Ascending aorta (tissue), 2 donors: ENCODE data around the gene HOXB3. TPM values are rescaled to one million over a fixed set of nuclear protein-coding genes. Genes with fewer than 3 reads are reported as not detected.
A peak's percentile ranks its signal among the peaks of the same experiment; 100 is the strongest.

Experiments used
- DNase-seq, 2 donors: peaks; one replicate each; pipeline ENCODE4 v3.0.0-alpha.2; 2019; ENCODE audit warnings: low spot score in 2 of 2
- H3K27ac ChIP-seq, 2 donors: fragments of 200-600 bp; sonication (generic); one replicate each; pipeline ENCODE4 v1.5.1; 2016 to 2017; ENCODE audit warnings: mild to moderate bottlenecking in 1 of 2
- H3K27me3 ChIP-seq: fragments of 200-600 bp; sonication (generic); one replicate; pipeline ENCODE4 v1.5.1; 2017
- H3K36me3 ChIP-seq, 2 donors: fragments of 200-600 bp; sonication (generic); one replicate each; pipeline ENCODE4 v1.5.1; 2016
- H3K4me1 ChIP-seq, 2 donors: fragments of 200-600 bp; sonication (generic); one replicate each; pipeline ENCODE4 v1.5.1; 2016 to 2017; ENCODE audit warnings: mild to moderate bottlenecking in 1 of 2
- H3K4me3 ChIP-seq, 2 donors: fragments of 200-600 bp; sonication (generic); one replicate each; pipeline ENCODE4 v1.5.1; 2016 to 2017; ENCODE audit warnings: mild to moderate bottlenecking in 1 of 2
- H3K9me3 ChIP-seq, 2 donors: fragments of 200-600 bp; sonication (generic); one replicate each; pipeline ENCODE4 v1.5.1; 2016
- intact Hi-C: fragments of 100-400 bp; cut with DNase I; formaldehyde crosslinking; loops from one replicate; pipeline ENCODE4 v1.15.1; 2023
- total RNA-seq: library from RNA; depleted of rRNA; stranded (reverse); fragments of >200 nt; gene quantifications from one replicate; pipeline ENCODE4 v1.1.0, GENCODE V29; 2016
- TF ChIP-seq, protein P1 (sequence below), 3 experiments: fragments of 200-600 bp in 2 of 3; fragments of 450-650 bp in 1 of 3; sonication (generic) in 2 of 3; IDR thresholded peaks; one replicate each; pipeline ENCODE4 v1.5.1; 2016 to 2019; ENCODE audit warnings: antibody characterized with exemption in 3 of 3, mild to moderate bottlenecking in 1 of 3, moderate library complexity in 1 of 3

The HOXB3 gene
- total RNA-seq, 1 donor from 2014 or later = 19.3 TPM

- TF ChIP-seq, protein P1, sequence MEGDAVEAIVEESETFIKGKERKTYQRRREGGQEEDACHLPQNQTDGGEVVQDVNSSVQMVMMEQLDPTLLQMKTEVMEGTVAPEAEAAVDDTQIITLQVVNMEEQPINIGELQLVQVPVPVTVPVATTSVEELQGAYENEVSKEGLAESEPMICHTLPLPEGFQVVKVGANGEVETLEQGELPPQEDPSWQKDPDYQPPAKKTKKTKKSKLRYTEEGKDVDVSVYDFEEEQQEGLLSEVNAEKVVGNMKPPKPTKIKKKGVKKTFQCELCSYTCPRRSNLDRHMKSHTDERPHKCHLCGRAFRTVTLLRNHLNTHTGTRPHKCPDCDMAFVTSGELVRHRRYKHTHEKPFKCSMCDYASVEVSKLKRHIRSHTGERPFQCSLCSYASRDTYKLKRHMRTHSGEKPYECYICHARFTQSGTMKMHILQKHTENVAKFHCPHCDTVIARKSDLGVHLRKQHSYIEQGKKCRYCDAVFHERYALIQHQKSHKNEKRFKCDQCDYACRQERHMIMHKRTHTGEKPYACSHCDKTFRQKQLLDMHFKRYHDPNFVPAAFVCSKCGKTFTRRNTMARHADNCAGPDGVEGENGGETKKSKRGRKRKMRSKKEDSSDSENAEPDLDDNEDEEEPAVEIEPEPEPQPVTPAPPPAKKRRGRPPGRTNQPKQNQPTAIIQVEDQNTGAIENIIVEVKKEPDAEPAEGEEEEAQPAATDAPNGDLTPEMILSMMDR (IDR thresholded peaks at IDR 0.05) = no peak
- H3K27me3 ChIP-seq = no peaks in the 10 kb centered on the region
- H3K36me3 ChIP-seq = peaks cover 0 to 8% of the 10 kb centered on the region in 2 donors
- no peak for DNase-seq
- no peak overlapping the region for H3K4me3 ChIP-seq
- peaks cover 9 to 19% of the 10 kb centered on the region in 2 donors for H3K4me1 ChIP-seq
- no peak overlapping the region for H3K27ac ChIP-seq
- intact Hi-C loops = loop anchor here (2.0 kb wide), 2 partner anchors 103 to 259 kb away; no protein-coding TSS in a partner anchor
- H3K9me3 ChIP-seq = no peaks in the 10 kb centered on the region
Measured at GRCh38 chr17:48595278-48595999, 5.4 kb upstream of the HOXB3 start.

DNA sequence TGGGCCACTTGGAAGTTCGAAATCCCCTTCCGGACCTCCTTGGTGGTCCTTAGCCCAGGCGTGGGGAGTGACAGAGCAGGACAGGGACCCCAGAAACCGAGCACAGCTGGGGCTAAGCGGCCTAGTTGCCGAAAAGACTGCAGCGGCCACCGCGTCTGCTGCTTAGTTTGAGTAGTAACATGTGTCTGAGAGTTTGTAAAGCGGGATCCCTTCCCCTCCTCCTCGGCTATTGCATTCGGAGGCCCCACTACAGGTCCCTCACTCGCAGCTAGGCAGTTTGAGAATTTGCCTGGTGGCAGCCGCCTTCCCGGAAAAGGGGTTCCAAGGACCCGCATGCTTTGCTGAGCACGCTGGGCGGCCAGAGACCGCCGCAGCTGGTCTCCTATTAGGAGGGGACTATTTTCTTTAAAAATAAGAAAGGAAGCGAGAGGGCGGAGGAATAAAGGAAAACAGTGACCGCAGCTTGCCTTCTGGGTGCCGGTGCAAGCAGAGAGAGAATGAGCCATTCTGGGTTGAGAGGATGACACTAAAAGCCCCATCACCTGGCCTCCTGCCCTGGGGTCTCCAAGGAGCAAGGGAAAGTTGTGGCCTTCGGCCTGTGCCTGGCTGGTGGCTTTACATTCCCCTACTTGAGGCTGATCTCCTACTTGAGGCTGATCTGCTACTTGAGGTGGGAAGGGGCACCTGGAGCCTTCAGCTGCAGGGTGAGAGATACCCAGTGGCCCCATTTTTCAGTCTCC is 4.7 kb upstream of the HOXB3 start:
- no peaks in the 10 kb centered on the region for H3K27me3 ChIP-seq
- no peak overlapping the region for H3K27ac ChIP-seq
- intact Hi-C loops = loop anchor here (2.0 kb wide), 2 partner anchors 102 to 258 kb away; no protein-coding TSS in a partner anchor
- peaks cover 0 to 8% of the 10 kb centered on the region in 2 donors for H3K36me3 ChIP-seq
- H3K4me1 ChIP-seq = peaks cover 9 to 19% of the 10 kb centered on the region in 2 donors
- no peak overlapping the region for H3K4me3 ChIP-seq
- TF ChIP-seq, protein P1 (IDR thresholded peaks at IDR 0.05) = no peak
- no peaks in the 10 kb centered on the region for H3K9me3 ChIP-seq
- DNase-seq = no peak

- H3K4me1 ChIP-seq = peaks cover 9 to 19% of the 10 kb centered on the region in 2 donors
- H3K27me3 ChIP-seq = no peaks in the 10 kb centered on the region
- intact Hi-C loops = loop anchor here (2.0 kb wide), 3 partner anchors 101 to 257 kb away; no protein-coding TSS in a partner anchor
- TF ChIP-seq, protein P1 (IDR thresholded peaks at IDR 0.05) = peak; percentile 91 to 96 (median 96)
- DNase-seq = peak in 1 of 2 donors; percentile 89
- H3K27ac ChIP-seq = no peak overlapping the region
- H3K4me3 ChIP-seq = peak overlapping the region; percentile 49 to 65
- peaks cover 0 to 8% of the 10 kb centered on the region in 2 donors for H3K36me3 ChIP-seq
- H3K9me3 ChIP-seq = no peaks in the 10 kb centered on the region
Measured at GRCh38 chr17:48593840-48594537, 3.9 kb upstream of the HOXB3 start.

GRCh38 chr17:48593126-48593829 is 3.2 kb upstream of the HOXB3 start, which contains the start of gene HOXB5:
Gene HOXB5, minus strand, starts transcription at chr17:48593779. Its CDS starts 97 bp downstream, at chr17:48593682.
- Histone ChIP-seq H3K4me1 (peaks cover 9 to 15% of the 10 kb centered on the region in 2 donors), H3K27me3 (no peaks in the 10 kb centered on the region), H3K27ac (peak within 1 kb of the TSS; percentile 22 to 57), H3K4me3 (peak within 1 kb of the TSS; percentile 49 to 65), H3K36me3 (peaks cover 0 to 8% of the 10 kb centered on the region in 2 donors), H3K9me3 (no peaks in the 10 kb centered on the region)
- intact Hi-C loops = loop anchor here (2.0 kb wide), 1 partner anchor 240 kb away; no protein-coding TSS in a partner anchor
- DNase-seq = no peak
- TF ChIP-seq, protein P1 (IDR thresholded peaks at IDR 0.05) = no peak

GRCh38 chr17:48592577-48592976 is 2.5 kb upstream of the HOXB3 start:
- peak overlapping the region; percentile 22 to 57 for H3K27ac ChIP-seq

More at GRCh38 chr17:48592577-48592976, 2.5 kb upstream of the HOXB3 start:
- TF ChIP-seq, protein P1 (IDR thresholded peaks at IDR 0.05) = no peak
- Histone ChIP-seq H3K4me3 (peak overlapping the region; percentile 5 to 65), H3K4me1 (peaks cover 9 to 14% of the 10 kb centered on the region in 2 donors), H3K36me3 (peaks cover 0 to 8% of the 10 kb centered on the region in 2 donors), H3K9me3 (no peaks in the 10 kb centered on the region), H3K27me3 (no peaks in the 10 kb centered on the region)
- no peak for DNase-seq
- intact Hi-C loops = loop anchor here (2.0 kb wide), 1 partner anchor 240 kb away; no protein-coding TSS in a partner anchor
